Ovary (tissue), 9 donors: Measurements from ENCODE around the gene SCN2A. TPM values are rescaled to one million over a fixed set of nuclear protein-coding genes. Genes with fewer than 3 reads are reported as not detected.

Experiments
- DNase-seq, 5 donors: peaks; one replicate each; pipeline ENCODE4 v3.0.0-alpha.2; 2019 to 2020
- H3K27ac ChIP-seq, 2 donors: fragments of 200-600 bp; one replicate each; pipeline versions ENCODE4 v1.5.1 to v1.8.0; 2019 to 2022
- H3K27me3 ChIP-seq: fragments of 200-600 bp; one replicate; pipeline ENCODE4 v1.8.0; 2022
- H3K36me3 ChIP-seq: fragments of 200-600 bp; sonication (generic); one replicate; pipeline ENCODE4 v1.5.1; 2019
- H3K4me1 ChIP-seq: one replicate; pipeline ENCODE4 v1.8.1; 2013; ENCODE audit warnings: mild to moderate bottlenecking, moderate library complexity; ENCODE audit not compliant: insufficient read depth
- H3K4me3 ChIP-seq: fragments of 200-600 bp; sonication (generic); one replicate; pipeline ENCODE4 v1.5.1; 2017
- H3K9me3 ChIP-seq, 2 donors: fragments of 200-600 bp in 1 of 2; sonication (generic) in 1 of 2; one replicate each; pipeline versions ENCODE4 v1.5.1 to v1.8.1; 2013 to 2019; ENCODE audit warnings: mild to moderate bottlenecking in 1 of 2, moderate library complexity in 1 of 2
- CTCF ChIP-seq, 3 donors: fragments of 450-650 bp in 2 of 3; fragments of 200-600 bp in 1 of 3; IDR thresholded peaks; one replicate each; pipeline versions ENCODE4 v1.5.1 to v1.8.0; 2016 to 2022; ENCODE audit warnings: antibody characterized with exemption in 3 of 3, mild to moderate bottlenecking in 1 of 3
- EP300 ChIP-seq: sonication (generic); formaldehyde crosslinking; IDR thresholded peaks from one replicate; pipeline ENCODE4 v1.6.1; 2017; ENCODE audit warnings: antibody characterized with exemption
- POLR2A ChIP-seq: fragments of 450-650 bp; IDR thresholded peaks from one replicate; pipeline ENCODE4 v1.6.1; 2017; ENCODE audit warnings: antibody characterized with exemption, mild to moderate bottlenecking, moderate library complexity
- WGBS, 3 donors: extraction: QIAGEN DNeasy Blood & Tissue Kit in 1 of 3; methylation state at CpG; one replicate each; pipeline versions ENCODE4 v1.1.5 to v1.1.7; 2013 to 2017; 5-methylcytosine and 5-hydroxymethylcytosine counted together
- intact Hi-C, 4 donors: fragments of 100-400 bp; cut with DNase I; formaldehyde crosslinking; loops; one replicate each; pipeline versions ENCODE4 v1.11.0 to v1.15.1; 2022 to 2023
- polyA plus RNA-seq, 2 donors: library from polyadenylated mRNA; stranded (reverse); fragments of 200-250 nt in 1 of 2; fragments of 350-450 nt in 1 of 2; fragmentation: Illumina TruSeq in 1 of 2; extraction: RNeasy Lipid Tissue Mini Kit (QIAGEN cat#74804) in 1 of 2; gene quantifications; one replicate each; pipeline ENCODE4 v1.2.3, GENCODE V29; 2013 to 2014
- total RNA-seq, 7 donors: library from RNA; depleted of rRNA in 2 of 7; stranded (reverse); fragments of >200 nt in 2 of 7; fragmentation: NEBNext Ultra II Directional in 3 of 7; extraction: Animal tissue kit (Norgen Biotek cat#: 25700) in 3 of 7; gene quantifications; one replicate each; pipeline versions ENCODE4 v1.1.0 to v1.2.4, GENCODE V29; 2016 to 2023
- donor health status: DM: no; HTN: no; CAD: no; lungs with moderate emphysema.
- donor health status: DM: no; HTN: no; CAD: no.
- donor health status: Bipolar disorder and iron deficiency.
- donor health status: DM: yes; HTN: yes; CAD: no.
- donor health status: DM: no; HTN: no; CAD: no.
- donor health status: DM: yes; HTN: yes; CAD: no.

SCN2A gene
- total and polyA plus RNA-seq, 9 donors, result 0.15 to 1.4 (median 0.61) TPM

DNA sequence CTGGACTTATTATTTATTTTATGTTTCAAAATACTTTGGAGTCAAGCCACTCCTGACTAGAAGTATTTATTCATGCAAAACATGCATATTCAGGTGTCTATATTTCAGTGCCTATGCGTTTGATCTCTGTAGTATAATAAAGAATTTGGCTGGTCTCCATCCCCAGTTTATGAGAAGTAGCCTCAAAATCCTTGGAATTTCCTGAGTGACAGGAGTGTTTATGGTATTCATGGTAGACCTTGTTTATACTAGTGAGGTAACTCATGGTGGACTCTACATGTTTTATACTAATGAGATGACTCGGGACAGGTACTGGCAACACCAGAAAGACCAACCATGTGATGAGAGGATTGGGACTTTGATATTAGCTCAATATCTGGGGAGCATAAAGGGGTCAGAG, 186.3 kb downstream of the SCN2A start:
- intact Hi-C loops, result no loop called here
- H3K4me3 ChIP-seq, result no peak overlapping the region
- H3K27me3 ChIP-seq, result no peaks in the 10 kb centered on the region
- no peaks in the 10 kb centered on the region for H3K36me3 ChIP-seq
- 60 to 72% (median 67%) methylated on average over 2 of the region's 2 CpGs for WGBS, 3 donors
- no peaks in the 10 kb centered on the region for H3K4me1 ChIP-seq
- TF ChIP-seq POLR2A (no peak), EP300 (no peak), CTCF (IDR thresholded peaks at IDR 0.05) (no peak)
- H3K9me3 ChIP-seq, result no peaks in the 10 kb centered on the region
- no peak for DNase-seq
- H3K27ac ChIP-seq, result no peak overlapping the region

DNA sequence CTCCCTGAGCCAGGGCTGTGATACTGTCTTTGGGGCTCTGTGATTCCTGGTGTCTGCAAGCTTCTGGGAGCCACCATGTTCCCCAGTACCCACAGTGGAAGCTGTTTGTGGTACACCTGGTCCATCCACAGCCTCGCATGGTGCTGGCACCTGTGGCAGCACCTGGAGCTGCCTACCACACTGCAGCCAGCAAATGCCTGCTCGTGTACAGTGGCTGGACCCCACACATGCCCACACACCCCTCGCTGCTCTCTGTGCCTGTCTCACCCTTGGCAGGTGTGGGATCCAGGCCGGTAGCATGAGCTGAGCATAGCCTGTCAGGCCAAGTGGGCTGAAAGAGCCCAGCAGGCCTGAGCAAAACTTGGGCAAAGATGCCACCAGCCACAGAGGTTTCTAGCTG, 188.5 kb downstream of the SCN2A start:
- Histone ChIP-seq H3K9me3 (no peaks in the 10 kb centered on the region), H3K27ac (no peak overlapping the region), H3K4me1 (no peaks in the 10 kb centered on the region), H3K36me3 (no peaks in the 10 kb centered on the region), H3K4me3 (no peak overlapping the region), H3K27me3 (no peaks in the 10 kb centered on the region)
- TF ChIP-seq POLR2A (no peak), CTCF (IDR thresholded peaks at IDR 0.05) (no peak), EP300 (no peak)
- 87 to 96% (median 94%) methylated on average over 4 of the region's 4 CpGs for whole genome bisulfite sequencing, 3 donors
- no peak for DNase-seq
- intact Hi-C loops, result no loop called here

DNA sequence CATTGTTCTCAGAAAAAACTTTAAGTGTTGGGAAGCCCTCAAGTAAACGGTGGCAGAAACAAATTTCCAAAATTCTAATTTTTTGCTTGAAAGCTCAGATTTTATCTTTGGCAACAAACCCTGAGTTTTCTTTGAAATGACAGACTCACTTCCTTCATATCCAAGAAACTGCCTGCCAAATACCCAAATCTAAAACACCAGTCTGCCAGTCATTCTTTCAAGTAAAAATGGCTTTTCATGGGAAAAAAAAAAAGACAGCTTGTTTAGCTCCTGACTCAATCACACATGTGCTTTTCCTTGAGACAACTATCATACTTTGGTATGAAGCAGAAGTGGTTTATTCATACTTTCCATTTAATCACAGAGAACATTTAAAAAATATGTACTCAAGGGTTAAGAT, 189.7 kb downstream of the SCN2A start:
- TF ChIP-seq POLR2A (no peak), CTCF (IDR thresholded peaks at IDR 0.05) (no peak), EP300 (no peak)
- intact Hi-C loops, result no loop called here

GRCh38 chr2:165431014-165431413, 191.8 kb downstream of the SCN2A start:
- intact Hi-C loops, result no loop called here
- Histone ChIP-seq H3K9me3 (no peaks in the 10 kb centered on the region), H3K27me3 (no peaks in the 10 kb centered on the region), H3K4me1 (no peaks in the 10 kb centered on the region), H3K4me3 (no peak overlapping the region), H3K36me3 (no peaks in the 10 kb centered on the region), H3K27ac (no peak overlapping the region)
- TF ChIP-seq CTCF (IDR thresholded peaks at IDR 0.05) (no peak), EP300 (no peak), POLR2A (no peak)
- no peak for DNase-seq

More for the DNA sequence above, 189.7 kb downstream of the SCN2A start:
- Histone ChIP-seq H3K27ac (no peak overlapping the region), H3K4me3 (no peak overlapping the region), H3K27me3 (no peaks in the 10 kb centered on the region), H3K4me1 (no peaks in the 10 kb centered on the region), H3K36me3 (no peaks in the 10 kb centered on the region), H3K9me3 (no peaks in the 10 kb centered on the region)
- DNase-seq, result no peak
- 68 to 76% (median 71%) methylated on average over 1 of the region's 1 CpG for WGBS, 3 donors
